ENCODE results near the gene CCNB2.
A peak's percentile ranks its signal among the peaks of the same experiment; 100 is the strongest.
"Not testable (repeated sequence)": the region's sequence is repeated elsewhere in the genome, so short reads cannot be mapped to it uniquely, and the experiment has no call there.

Gene CCNB2

GRCh38 chr15:59137566-59137965 is 32.6 kb downstream of the CCNB2 start:
- DNase-seq, result no peak

GRCh38 chr15:59138243-59138642 is 33.3 kb downstream of the CCNB2 start:
- peak; percentile 1 for DNase-seq

DNA sequence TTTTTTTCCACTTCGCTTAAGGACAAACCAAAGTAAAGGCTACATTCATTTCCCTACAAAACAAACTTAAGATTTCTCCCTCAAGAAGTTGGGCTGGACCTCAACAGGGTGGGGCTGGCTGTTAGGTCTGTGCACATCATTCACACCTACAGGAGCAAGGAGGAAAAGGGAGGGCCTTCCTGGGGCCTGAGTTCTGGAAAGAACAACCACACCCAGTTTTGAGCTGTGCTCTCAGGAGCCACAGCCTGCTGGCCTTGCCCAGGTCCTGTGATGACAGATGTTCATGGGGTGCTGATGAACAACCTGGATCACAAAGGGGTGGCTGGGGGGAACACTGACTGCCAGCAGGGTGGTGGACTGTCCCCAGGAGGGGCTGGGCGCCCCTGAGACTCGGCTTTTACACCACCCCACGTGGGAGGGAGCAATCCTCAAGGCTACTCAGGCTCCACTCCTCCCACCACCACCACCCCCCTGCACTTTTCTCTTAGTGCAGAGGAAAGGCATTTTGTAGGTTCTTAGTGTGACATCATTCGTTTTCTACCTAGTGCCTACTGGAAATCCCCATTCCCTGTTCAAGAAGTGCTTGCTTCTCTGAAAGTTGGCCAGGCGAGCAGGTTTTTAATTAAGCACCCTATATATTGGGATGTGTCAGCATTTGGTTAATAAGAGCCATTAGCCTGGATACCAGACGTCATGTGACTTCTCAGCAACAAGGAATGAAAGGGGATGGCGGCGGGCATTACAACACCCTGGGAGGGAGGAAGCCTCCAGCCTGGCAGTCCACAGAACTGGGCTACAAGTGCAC is 35.7 kb downstream of the CCNB2 start:
- no peak for DNase-seq

DNA sequence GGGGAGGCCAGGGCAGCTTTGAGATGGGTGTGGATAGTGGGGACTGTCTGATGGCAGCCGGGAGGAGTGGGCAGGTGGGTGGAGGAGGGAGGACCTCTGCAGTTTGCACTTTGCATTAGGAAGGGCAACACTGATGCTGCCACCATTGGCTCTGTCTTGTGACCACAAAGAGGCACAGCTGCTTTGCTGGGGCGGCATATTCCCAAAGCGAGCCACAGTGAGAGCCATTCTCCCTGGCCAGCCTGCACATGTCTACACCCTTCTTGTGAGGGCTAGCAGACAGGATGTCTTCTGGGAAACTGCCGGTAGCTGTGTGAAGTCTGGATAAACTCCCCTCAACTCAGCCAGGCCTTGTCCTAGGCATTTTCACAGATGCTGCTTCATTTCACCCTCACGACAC is 38.3 kb downstream of the CCNB2 start:
- no peak for DNase-seq

- not testable (repeated sequence) for DNase-seq
Observed at GRCh38 chr15:59144594-59144993, 39.6 kb downstream of the CCNB2 start.

- no peak for DNase-seq
Observed at GRCh38 chr15:59147666-59148065, 42.7 kb downstream of the CCNB2 start.

- no peak for DNase-seq
Observed at GRCh38 chr15:59148153-59148833, 43.3 kb downstream of the CCNB2 start.

DNA sequence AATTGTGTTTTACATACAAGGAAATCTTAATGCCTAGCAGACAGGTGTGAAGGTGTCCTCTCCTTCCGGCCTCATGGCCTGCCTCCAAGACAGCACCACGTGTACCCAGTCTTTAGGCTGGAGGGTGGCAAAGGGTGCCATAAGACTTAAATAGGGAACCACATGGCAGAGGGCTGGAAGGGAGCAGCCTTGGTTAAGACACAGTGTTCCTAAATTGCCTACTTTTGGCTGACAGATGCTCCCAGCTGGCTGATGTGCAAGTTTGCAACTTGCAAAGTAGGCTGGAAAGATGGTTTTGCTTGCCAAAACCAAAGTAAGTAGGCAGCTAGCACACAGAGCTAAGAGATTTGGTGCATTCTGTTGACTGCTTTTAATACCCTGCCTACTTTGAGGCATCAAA is 45.2 kb downstream of the CCNB2 start:
- no peak for DNase-seq

DNA sequence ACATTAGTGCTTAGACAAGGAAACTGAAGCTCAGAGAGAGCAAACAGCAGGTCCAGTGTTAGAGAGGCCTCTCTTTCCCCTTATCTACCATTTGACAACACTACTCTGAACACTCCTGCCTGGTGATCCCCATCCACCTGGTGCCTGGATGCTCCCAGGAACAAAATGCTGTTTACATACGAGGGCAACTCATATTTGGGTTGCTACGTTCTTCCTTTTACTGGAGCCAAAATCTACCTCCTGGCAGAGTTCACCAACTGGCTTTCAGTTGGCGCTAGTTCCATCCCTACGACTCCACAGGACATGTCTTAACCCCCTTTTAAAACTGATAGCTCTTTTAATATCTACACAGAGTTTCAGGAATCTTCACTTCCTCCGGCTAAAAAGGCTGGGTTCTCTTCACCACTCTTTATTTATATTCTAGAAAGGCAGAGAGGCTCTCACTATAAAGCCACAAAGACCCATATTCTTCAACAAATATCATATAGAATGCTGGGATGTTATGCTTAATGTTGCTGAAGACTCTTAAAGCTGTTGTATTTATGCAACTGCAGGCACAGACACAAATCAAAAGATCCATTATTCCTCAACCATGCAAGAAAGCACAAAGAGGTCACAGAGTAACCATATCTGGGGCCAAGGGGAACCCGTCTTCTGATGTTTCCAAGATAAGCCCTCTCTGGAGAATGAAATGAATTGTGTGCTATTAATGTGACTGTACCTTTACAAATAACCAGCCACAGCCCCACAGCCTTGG is 47.9 kb downstream of the CCNB2 start:
- no peak for DNase-seq

DNA sequence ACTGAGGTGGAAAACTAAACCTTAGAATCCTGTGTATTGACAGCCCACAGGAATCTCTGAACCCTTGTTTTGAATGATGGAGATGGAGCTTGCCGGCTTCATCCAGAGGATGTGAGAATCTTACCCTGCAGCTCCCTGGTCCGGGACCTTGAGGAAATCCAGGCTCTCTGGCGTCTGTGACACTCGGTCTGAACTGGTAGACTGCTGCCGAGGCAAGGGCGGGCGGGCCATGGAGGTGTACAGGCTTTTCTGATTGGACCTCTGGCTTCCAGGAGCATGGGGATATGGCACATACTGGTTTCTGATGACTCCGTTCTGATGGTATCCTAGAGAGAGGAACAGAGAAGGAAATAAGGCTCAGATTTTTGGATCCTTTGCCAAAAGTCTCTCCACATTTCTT is 48.5 kb downstream of the CCNB2 start:
- DNase-seq, result no peak

- DNase-seq, result no peak
Observed at GRCh38 chr15:59154243-59154642, 49.3 kb downstream of the CCNB2 start.

DNA sequence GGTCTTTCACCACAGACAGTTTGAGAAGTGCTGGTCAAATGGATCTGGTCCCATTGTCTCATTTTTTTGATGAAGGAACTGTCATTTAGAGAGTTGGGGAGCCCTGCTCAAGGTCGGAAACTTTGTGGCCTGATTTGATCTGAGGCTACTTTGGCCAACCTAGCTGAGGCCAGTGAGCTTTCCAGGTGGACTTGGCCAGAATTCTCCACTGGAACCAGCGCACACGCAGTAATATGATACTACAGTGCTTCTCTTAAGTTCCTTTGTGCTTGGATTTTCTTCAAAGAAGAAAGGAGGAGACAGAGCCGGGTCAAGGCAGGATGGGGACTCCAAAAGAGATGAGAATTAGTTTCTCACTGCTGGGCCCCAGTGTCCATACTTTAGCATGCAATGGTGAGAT is 50.5 kb downstream of the CCNB2 start:
- no peak for DNase-seq

- DNase-seq, result no peak
Observed at GRCh38 chr15:59157396-59157795, 52.5 kb downstream of the CCNB2 start.

- DNase-seq, result no peak
Observed at GRCh38 chr15:59157840-59158700, 53.1 kb downstream of the CCNB2 start.

DNA sequence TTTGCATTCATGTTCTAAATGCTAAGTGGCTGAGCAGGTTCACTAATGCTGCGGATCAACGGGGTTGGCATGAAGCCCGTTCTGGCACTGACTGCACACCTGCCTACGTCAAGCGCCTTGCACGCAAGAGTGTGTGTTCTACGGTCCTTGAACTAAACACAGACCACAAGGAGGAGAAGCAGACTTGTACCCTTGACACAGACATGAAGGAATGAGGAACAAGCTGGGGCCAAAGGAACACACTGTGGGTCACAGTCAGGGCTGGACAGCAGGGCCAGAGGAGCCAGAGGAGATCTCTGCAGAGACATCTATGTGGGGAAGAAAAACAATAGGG is 53.7 kb downstream of the CCNB2 start:
- DNase-seq, result peak; percentile 18

GRCh38 chr15:59159210-59159609 is 54.3 kb downstream of the CCNB2 start:
- DNase-seq, result no peak

DNA sequence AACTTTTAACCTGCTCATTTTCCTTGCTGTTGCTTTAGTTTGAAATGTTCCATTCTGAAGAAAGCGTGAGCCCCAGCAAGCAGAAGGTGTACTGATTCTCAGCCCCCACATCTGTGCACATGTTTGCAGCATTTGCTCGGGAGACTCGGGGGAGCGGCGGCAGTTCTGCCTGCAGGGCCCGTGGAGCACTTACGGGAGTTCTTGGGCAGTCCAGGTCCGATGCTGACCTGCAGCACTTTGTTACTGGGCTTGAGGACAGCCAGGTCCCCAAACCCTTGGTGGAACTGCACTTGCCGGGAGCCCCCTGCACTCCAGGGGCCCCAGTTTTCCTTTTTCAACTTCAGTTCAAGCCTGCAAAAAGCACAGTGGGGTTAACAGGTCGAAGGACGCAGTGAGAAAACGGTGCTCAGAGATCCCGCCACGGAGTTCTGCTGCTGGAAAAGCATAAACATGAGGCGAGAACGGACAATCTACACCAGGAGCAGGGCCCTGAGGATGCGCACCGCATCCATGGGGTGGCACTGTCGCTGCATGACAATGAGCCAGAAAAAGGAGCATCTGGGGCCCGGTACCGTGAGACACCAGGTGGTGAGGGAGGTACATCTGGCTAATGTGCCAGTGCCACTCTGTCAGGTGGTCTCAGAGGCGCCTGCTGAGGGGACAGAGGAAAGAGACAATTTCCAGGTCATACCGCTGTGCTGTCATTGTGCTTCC is 56.1 kb downstream of the CCNB2 start:
- DNase-seq, result peak; percentile 87

DNA sequence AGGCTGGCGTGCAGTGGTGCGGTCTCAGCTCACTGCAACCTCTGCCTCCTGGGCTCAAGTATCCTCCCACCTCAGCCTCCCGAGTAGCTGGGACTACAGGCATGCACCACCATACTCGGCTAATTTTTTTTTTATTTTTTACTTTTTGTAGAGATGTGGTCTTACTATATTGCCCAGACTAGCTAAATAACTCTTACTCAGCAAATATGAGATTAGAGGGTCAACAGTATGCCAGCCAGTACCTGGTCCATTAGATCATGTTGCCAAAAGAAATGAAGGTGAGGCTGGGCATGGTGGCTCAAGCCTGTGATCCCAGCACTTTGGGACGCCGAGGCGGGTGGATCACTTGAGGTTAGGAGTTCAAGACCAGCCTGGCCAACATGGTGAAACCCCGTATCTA is 57.1 kb downstream of the CCNB2 start:
- DNase-seq, result not testable (repeated sequence)

GRCh38 chr15:59165726-59166125 is 60.8 kb downstream of the CCNB2 start:
- DNase-seq, result peak; percentile 6

GRCh38 chr15:59166166-59166565 is 61.2 kb downstream of the CCNB2 start:
- DNase-seq, result no peak

DNA sequence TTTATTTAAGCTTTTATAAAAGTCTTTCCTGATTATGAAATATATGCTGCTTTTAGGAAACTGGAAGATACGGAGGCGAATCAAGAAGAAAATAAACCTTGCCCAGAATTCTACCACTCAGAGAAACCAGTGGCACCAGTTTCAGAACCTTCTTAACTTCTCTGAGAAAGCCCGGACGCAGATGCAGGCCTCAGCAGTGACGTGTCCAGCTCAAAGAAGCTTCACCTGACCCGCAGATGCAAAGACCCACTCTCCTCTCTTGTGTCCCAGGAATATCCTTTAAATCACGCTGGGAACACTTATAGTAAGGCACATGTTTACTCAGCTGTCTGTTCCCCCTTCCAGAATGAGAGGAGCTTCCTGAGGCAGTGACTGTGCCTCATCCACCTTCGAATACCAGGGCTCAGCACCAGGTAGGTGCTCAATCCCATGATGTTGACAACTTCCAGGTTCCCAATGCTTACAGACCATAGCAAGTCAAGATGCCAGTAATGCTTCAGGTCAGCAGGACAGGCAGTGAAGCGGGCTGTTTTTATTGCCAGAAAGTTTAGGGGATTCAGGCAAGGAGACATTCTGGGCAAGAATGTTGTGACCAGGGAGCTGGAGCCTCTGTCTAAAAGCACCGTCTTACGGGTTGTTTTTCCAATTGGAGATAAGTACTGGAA is 61.8 kb downstream of the CCNB2 start:
- DNase-seq, result no peak

DNA sequence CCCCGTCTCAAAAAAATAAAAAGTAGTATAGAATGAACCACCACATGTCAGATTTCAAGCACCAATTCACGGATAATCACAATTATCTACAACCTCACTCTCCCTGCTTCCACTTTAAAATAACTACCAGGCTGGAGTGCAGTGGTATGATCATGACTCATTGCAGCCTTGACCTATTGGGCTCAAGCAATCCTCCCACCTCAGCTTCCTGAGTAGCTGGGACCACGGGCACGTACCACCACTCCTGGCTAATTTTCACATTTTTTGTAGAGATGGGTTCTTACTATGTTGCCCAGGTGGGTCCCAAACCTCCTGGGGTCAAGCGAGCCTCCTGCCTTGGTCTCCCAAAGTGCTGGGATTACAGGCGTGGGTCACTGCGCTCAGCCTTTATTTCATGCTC is 63.6 kb downstream of the CCNB2 start:
- DNase-seq, result no peak
